Vagina (tissue), 2 donors: ENCODE results near the gene ACSF3. TPM values are rescaled to one million over a fixed set of nuclear protein-coding genes. Genes with fewer than 3 reads are reported as not detected.

Source experiments
- DNase-seq, 2 donors: peaks; one replicate each; pipeline ENCODE4 v3.0.0-alpha.2; 2017; ENCODE audit errors: extremely low spot score in 2 of 2
- H3K27ac ChIP-seq: fragments of 200-600 bp; sonication (generic); one replicate; pipeline ENCODE4 v1.5.1; 2019
- H3K27me3 ChIP-seq: fragments of 200-600 bp; sonication (generic); one replicate; pipeline ENCODE4 v1.5.1; 2019
- H3K36me3 ChIP-seq, 2 donors: fragments of 200-600 bp; sonication (generic); one replicate each; pipeline ENCODE4 v1.5.1; 2017 to 2019
- H3K4me1 ChIP-seq: fragments of 200-600 bp; sonication (generic); one replicate; pipeline ENCODE4 v1.5.1; 2019
- H3K4me3 ChIP-seq, 2 donors: fragments of 200-600 bp; sonication (generic); 1 replicate in 1 of 2; 2 replicates in 1 of 2; pipeline ENCODE4 v1.5.1; 2016 to 2019
- H3K9me3 ChIP-seq: fragments of 200-600 bp; sonication (generic); one replicate; pipeline ENCODE4 v1.5.1; 2019
- POLR2A ChIP-seq, 2 donors: fragments of 450-650 bp; IDR thresholded peaks; one replicate each; pipeline ENCODE4 v1.6.1; 2017; ENCODE audit warnings: antibody characterized with exemption in 2 of 2, mild to moderate bottlenecking in 2 of 2, moderate library complexity in 2 of 2
- POLR2AphosphoS5 ChIP-seq, 2 donors: sonication (generic); formaldehyde crosslinking; IDR thresholded peaks; one replicate each; pipeline ENCODE4 v1.9.0; 2017; ENCODE audit warnings: antibody characterized with exemption in 2 of 2, mild to moderate bottlenecking in 2 of 2, low read depth in 1 of 2; ENCODE audit not compliant: insufficient read depth in 1 of 2
- intact Hi-C: fragments of 100-400 bp; cut with DNase I; formaldehyde crosslinking; loops from one replicate; pipeline ENCODE4 v1.15.1; 2023
- total RNA-seq: library from RNA; depleted of rRNA; stranded (reverse); fragments of >200 nt; gene quantifications from one replicate; pipeline ENCODE4 v1.2.3, GENCODE V29; 2016
- TF ChIP-seq, protein P1 (sequence below), 3 experiments: fragments of 450-650 bp in 2 of 3; fragments of 200-600 bp in 1 of 3; sonication (generic) in 1 of 3; IDR thresholded peaks; one replicate each; pipeline ENCODE4 v1.5.1; 2017 to 2019; ENCODE audit warnings: antibody characterized with exemption in 3 of 3, mild to moderate bottlenecking in 2 of 3, moderate library complexity in 2 of 3

ACSF3 gene
- total RNA-seq, 1 donor from 2014 or later, result 23.3 TPM

DNA sequence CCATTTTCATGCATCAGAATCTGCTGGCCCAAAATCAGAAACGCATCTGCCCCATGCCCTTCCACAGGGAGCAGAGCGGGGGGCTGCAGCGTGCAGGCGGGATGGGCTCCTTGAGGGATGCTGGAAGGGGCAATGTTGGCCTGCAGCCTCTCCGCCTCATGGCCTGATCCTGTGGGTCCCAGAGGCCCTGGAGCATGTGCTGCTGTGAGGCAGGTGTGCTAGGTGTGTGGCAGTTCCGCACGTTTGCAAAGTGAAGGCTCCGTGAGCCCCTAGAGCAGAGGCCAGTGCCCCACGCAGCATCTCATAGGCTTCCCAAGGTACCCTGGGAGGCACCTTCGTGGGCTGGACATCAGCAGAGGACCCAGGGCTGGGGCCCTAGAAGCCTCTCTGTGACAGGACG, 41.5 kb downstream of the ACSF3 start:
- TF ChIP-seq, protein P1, sequence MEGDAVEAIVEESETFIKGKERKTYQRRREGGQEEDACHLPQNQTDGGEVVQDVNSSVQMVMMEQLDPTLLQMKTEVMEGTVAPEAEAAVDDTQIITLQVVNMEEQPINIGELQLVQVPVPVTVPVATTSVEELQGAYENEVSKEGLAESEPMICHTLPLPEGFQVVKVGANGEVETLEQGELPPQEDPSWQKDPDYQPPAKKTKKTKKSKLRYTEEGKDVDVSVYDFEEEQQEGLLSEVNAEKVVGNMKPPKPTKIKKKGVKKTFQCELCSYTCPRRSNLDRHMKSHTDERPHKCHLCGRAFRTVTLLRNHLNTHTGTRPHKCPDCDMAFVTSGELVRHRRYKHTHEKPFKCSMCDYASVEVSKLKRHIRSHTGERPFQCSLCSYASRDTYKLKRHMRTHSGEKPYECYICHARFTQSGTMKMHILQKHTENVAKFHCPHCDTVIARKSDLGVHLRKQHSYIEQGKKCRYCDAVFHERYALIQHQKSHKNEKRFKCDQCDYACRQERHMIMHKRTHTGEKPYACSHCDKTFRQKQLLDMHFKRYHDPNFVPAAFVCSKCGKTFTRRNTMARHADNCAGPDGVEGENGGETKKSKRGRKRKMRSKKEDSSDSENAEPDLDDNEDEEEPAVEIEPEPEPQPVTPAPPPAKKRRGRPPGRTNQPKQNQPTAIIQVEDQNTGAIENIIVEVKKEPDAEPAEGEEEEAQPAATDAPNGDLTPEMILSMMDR (IDR thresholded peaks at IDR 0.05), result no peak
- Histone ChIP-seq H3K36me3 (peaks cover 0 to 30% of the 10 kb centered on the region in 2 donors), H3K27me3 (no peaks in the 10 kb centered on the region), H3K4me3 (no peak overlapping the region), H3K4me1 (no peaks in the 10 kb centered on the region), H3K27ac (no peak overlapping the region), H3K9me3 (no peaks in the 10 kb centered on the region)
- intact Hi-C loops, result no loop called here
- no peak for DNase-seq

GRCh38 chr16:89135971-89136765, 42.5 kb downstream of the ACSF3 start:
- DNase-seq, result no peak
- peaks cover 0 to 33% of the 10 kb centered on the region in 2 donors for H3K36me3 ChIP-seq
- intact Hi-C loops, result no loop called here

DNA sequence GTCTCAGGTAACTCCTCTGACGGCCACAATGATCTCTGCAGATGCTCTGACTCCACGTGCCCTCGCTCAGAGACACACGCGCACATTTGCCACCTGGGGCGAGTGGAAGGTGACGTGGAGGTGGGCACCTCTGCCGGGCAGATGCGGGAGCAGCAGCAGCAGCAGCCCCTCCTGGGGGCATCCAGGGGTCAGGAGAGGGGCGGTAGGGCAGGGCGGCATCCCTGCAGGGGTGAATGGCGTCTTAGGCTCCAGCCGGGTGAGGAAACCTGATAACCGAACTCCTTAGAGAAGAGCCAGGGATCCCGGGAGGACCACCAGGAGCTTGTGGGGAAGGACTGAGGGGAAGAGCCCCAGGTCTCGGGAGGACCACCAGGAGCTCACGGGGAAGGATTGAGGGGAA, 43.3 kb downstream of the ACSF3 start:
- no peaks in the 10 kb centered on the region for H3K9me3 ChIP-seq
- intact Hi-C loops, result no loop called here
- no peak overlapping the region for H3K4me3 ChIP-seq
- H3K27ac ChIP-seq, result no peak overlapping the region
- H3K27me3 ChIP-seq, result no peaks in the 10 kb centered on the region
- H3K36me3 ChIP-seq, result peaks cover 0 to 38% of the 10 kb centered on the region in 2 donors
- TF ChIP-seq, protein P1 (IDR thresholded peaks at IDR 0.05), result no peak
- TF ChIP-seq POLR2A (IDR thresholded peaks at IDR 0.05) (no peak), POLR2AphosphoS5 (IDR thresholded peaks at IDR 0.05; ENCODE audit: insufficient read depth in 1 of 2, low read depth in 1 of 2) (no peak)
- no peak for DNase-seq
- H3K4me1 ChIP-seq, result no peaks in the 10 kb centered on the region

More at GRCh38 chr16:89135971-89136765, 42.5 kb downstream of the ACSF3 start:
- H3K4me1 ChIP-seq, result no peaks in the 10 kb centered on the region
- H3K4me3 ChIP-seq, result no peak overlapping the region
- no peaks in the 10 kb centered on the region for H3K27me3 ChIP-seq
- no peak overlapping the region for H3K27ac ChIP-seq
- no peaks in the 10 kb centered on the region for H3K9me3 ChIP-seq
- no peak for TF ChIP-seq POLR2AphosphoS5 (IDR thresholded peaks at IDR 0.05; ENCODE audit: insufficient read depth in 1 of 2, low read depth in 1 of 2)
- no peak for TF ChIP-seq POLR2A (IDR thresholded peaks at IDR 0.05)
- TF ChIP-seq, protein P1 (IDR thresholded peaks at IDR 0.05), result no peak

- H3K27me3 ChIP-seq, result no peaks in the 10 kb centered on the region
- H3K27ac ChIP-seq, result no peak overlapping the region
- TF ChIP-seq POLR2A (IDR thresholded peaks at IDR 0.05) (no peak), POLR2AphosphoS5 (IDR thresholded peaks at IDR 0.05; ENCODE audit: insufficient read depth in 1 of 2, low read depth in 1 of 2) (no peak)
- TF ChIP-seq, protein P1 (IDR thresholded peaks at IDR 0.05), result no peak
- H3K4me1 ChIP-seq, result no peaks in the 10 kb centered on the region
- H3K9me3 ChIP-seq, result no peaks in the 10 kb centered on the region
- DNase-seq, result no peak
- intact Hi-C loops, result no loop called here
- no peak overlapping the region for H3K4me3 ChIP-seq
- peaks cover 0 to 33% of the 10 kb centered on the region in 2 donors for H3K36me3 ChIP-seq
These were observed 44.2 kb downstream of the ACSF3 start for GRCh38 chr16:89137666-89138512.

GRCh38 chr16:89138513-89138795, 44.8 kb downstream of the ACSF3 start:
- H3K4me1 ChIP-seq, result no peaks in the 10 kb centered on the region
- H3K27ac ChIP-seq, result no peak overlapping the region
- DNase-seq, result no peak
- peaks cover 0 to 29% of the 10 kb centered on the region in 2 donors for H3K36me3 ChIP-seq
- H3K27me3 ChIP-seq, result no peaks in the 10 kb centered on the region
- no peak for TF ChIP-seq POLR2AphosphoS5 (IDR thresholded peaks at IDR 0.05; ENCODE audit: insufficient read depth in 1 of 2, low read depth in 1 of 2)
- no peak for TF ChIP-seq POLR2A (IDR thresholded peaks at IDR 0.05)
- TF ChIP-seq, protein P1 (IDR thresholded peaks at IDR 0.05), result no peak
- intact Hi-C loops, result no loop called here
- H3K9me3 ChIP-seq, result no peaks in the 10 kb centered on the region
- H3K4me3 ChIP-seq, result no peak overlapping the region
